HG03108 (cell line): ENCODE data around the gene DNAJC24.

Experiments
- ATAC-seq: cut with Tn5 transposase; IDR thresholded peaks from one replicate; pipeline ENCODE4 v1.9.1; 2021; ENCODE audit warnings: moderate library complexity; ENCODE audit not compliant: unreplicated experiment

The DNAJC24 gene

GRCh38 chr11:31414338-31414737, 44.7 kb downstream of the DNAJC24 start:
- no peak for ATAC-seq

GRCh38 chr11:31415435-31415834, 45.8 kb downstream of the DNAJC24 start:
- ATAC-seq, result no peak

GRCh38 chr11:31417357-31417756, 47.7 kb downstream of the DNAJC24 start:
- ATAC-seq, result no peak

GRCh38 chr11:31417816-31418215, 48.2 kb downstream of the DNAJC24 start:
- no peak for ATAC-seq

GRCh38 chr11:31419138-31419537, 49.5 kb downstream of the DNAJC24 start:
- no peak for ATAC-seq

- no peak for ATAC-seq
Observed at GRCh38 chr11:31419669-31420068, 50.0 kb downstream of the DNAJC24 start.

- ATAC-seq, result no peak
Observed at GRCh38 chr11:31421820-31422219, 52.2 kb downstream of the DNAJC24 start.

- no peak for ATAC-seq
Observed at GRCh38 chr11:31422703-31423102, 53.0 kb downstream of the DNAJC24 start.

GRCh38 chr11:31424652-31425051, 55.0 kb downstream of the DNAJC24 start:
- ATAC-seq, result no peak

- ATAC-seq, result no peak
Observed at GRCh38 chr11:31433851-31434250, 64.2 kb downstream of the DNAJC24 start.

GRCh38 chr11:31437742-31438435, 68.2 kb downstream of the DNAJC24 start:
- ATAC-seq, result no peak

- no peak for ATAC-seq
Observed at GRCh38 chr11:31441296-31441695, 71.6 kb downstream of the DNAJC24 start.

GRCh38 chr11:31442086-31442485, 72.4 kb downstream of the DNAJC24 start:
- ATAC-seq, result no peak

GRCh38 chr11:31443802-31444201, 74.1 kb downstream of the DNAJC24 start:
- ATAC-seq, result no peak

GRCh38 chr11:31445621-31446020, 76.0 kb downstream of the DNAJC24 start:
- ATAC-seq, result no peak

GRCh38 chr11:31449040-31449439, 79.4 kb downstream of the DNAJC24 start:
- no peak for ATAC-seq

GRCh38 chr11:31450841-31451240, 81.2 kb downstream of the DNAJC24 start:
- ATAC-seq, result no peak

GRCh38 chr11:31455177-31455576, 85.5 kb downstream of the DNAJC24 start:
- ATAC-seq, result no peak

- no peak for ATAC-seq
Observed at GRCh38 chr11:31464436-31464835, 94.8 kb downstream of the DNAJC24 start.

GRCh38 chr11:31474083-31474482, 104.4 kb downstream of the DNAJC24 start:
- ATAC-seq, result no peak

GRCh38 chr11:31477528-31478222, 108.0 kb downstream of the DNAJC24 start:
- ATAC-seq, result no peak

GRCh38 chr11:31478223-31478590, 108.5 kb downstream of the DNAJC24 start:
- no peak for ATAC-seq

- no peak for ATAC-seq
Observed at GRCh38 chr11:31479066-31479465, 109.4 kb downstream of the DNAJC24 start.
